K562 (cell line): ENCODE measurements around the gene CHD5. TPM values are rescaled to one million over a fixed set of nuclear protein-coding genes. Genes with fewer than 3 reads are reported as not detected.

Experiments
- GATAD2A ChIP-seq: fragments of 450-650 bp; IDR thresholded peaks from 2 replicates; pipeline ENCODE4 v1.6.1; 2017
- PYGO2 ChIP-seq: fragments of 450-650 bp; IDR thresholded peaks from 2 replicates; pipeline ENCODE4 v1.6.1; 2016; ENCODE audit warnings: mild to moderate bottlenecking, missing genetic modification characterization, moderate library complexity, missing compliant biosample characterization
- polyA plus RNA-seq, 8 experiments: library from polyadenylated mRNA; depleted of rRNA in 4 of 8; stranded (reverse) in 5 of 8; unstranded in 3 of 8; fragments of >200 nt; fragmentation: Nextera tagmentation in 2 of 8; fragmentation: Illumina TruSeq in 1 of 8; extraction: Ambion mirVana in 2 of 8; extraction: Trizol in 1 of 8; gene quantifications; 2 replicates each; pipeline versions ENCODE4 v1.2.1 to v1.2.3, GENCODE V29; 2011 to 2014; ENCODE audit warnings: inconsistent platforms in 1 of 8, missing spikeins in 1 of 8
- total RNA-seq, 7 experiments: library from RNA; depleted of rRNA in 6 of 7; stranded (reverse); fragments of >200 nt in 6 of 7; fragmentation: Illumina TruSeq in 2 of 7; extraction: Trizol in 2 of 7; gene quantifications; 2 replicates each; pipeline versions ENCODE4 v1.2.1 to v1.2.3, GENCODE V29; 2011 to 2021; ENCODE audit warnings: low replicate concordance in 1 of 7
- TF ChIP-seq, protein P1 (sequence below): fragments of 450-650 bp; IDR thresholded peaks from 2 replicates; pipeline ENCODE4 v1.6.1; 2016; ENCODE audit warnings: mild to moderate bottlenecking, moderate library complexity

The CHD5 gene
- total and polyA plus RNA-seq, 9 of the 15 experiments (the other 6 are each of a cell fraction or from before 2014, with no cell fraction given), result 0.03 to 0.52 (median 0.11) TPM; not detected in 2

DNA sequence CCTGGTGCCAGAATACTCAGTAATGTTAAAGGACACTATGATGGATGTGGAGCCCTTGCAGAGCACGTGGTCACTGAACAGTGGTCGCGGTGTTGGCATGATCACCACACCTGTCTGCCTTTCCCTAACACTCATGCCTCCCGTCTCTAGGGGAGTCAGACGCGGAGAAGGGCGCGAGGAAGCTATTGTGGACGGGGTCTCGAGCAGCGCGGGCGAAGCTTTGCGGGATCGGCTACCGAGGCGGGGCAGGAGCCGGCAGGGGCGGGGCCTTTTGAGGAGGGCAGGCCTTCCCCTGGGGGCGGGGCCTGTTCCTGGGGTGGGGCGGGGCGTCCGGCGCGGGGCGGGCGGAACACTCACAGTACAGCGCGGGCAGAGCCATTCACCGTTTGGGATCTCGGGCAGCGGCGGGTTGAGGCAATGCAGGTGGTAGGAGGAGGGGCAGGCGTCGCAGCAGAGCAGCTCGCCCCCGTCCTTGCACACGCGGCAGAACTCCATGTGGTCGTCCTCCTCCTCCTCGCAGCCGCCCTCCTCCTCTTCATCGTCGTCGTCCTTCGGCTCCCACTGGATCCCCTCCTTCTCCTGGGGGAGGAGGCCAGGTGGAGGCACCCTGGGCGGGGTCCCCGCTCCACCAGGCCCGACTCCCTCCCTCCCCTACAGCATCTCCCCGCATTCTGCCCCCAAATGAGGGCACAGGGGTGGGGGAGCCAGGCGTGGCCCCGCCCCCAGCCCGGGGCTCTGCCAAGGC lies 31.5 kb downstream of the CHD5 start (continued):
- TF ChIP-seq, protein P1, sequence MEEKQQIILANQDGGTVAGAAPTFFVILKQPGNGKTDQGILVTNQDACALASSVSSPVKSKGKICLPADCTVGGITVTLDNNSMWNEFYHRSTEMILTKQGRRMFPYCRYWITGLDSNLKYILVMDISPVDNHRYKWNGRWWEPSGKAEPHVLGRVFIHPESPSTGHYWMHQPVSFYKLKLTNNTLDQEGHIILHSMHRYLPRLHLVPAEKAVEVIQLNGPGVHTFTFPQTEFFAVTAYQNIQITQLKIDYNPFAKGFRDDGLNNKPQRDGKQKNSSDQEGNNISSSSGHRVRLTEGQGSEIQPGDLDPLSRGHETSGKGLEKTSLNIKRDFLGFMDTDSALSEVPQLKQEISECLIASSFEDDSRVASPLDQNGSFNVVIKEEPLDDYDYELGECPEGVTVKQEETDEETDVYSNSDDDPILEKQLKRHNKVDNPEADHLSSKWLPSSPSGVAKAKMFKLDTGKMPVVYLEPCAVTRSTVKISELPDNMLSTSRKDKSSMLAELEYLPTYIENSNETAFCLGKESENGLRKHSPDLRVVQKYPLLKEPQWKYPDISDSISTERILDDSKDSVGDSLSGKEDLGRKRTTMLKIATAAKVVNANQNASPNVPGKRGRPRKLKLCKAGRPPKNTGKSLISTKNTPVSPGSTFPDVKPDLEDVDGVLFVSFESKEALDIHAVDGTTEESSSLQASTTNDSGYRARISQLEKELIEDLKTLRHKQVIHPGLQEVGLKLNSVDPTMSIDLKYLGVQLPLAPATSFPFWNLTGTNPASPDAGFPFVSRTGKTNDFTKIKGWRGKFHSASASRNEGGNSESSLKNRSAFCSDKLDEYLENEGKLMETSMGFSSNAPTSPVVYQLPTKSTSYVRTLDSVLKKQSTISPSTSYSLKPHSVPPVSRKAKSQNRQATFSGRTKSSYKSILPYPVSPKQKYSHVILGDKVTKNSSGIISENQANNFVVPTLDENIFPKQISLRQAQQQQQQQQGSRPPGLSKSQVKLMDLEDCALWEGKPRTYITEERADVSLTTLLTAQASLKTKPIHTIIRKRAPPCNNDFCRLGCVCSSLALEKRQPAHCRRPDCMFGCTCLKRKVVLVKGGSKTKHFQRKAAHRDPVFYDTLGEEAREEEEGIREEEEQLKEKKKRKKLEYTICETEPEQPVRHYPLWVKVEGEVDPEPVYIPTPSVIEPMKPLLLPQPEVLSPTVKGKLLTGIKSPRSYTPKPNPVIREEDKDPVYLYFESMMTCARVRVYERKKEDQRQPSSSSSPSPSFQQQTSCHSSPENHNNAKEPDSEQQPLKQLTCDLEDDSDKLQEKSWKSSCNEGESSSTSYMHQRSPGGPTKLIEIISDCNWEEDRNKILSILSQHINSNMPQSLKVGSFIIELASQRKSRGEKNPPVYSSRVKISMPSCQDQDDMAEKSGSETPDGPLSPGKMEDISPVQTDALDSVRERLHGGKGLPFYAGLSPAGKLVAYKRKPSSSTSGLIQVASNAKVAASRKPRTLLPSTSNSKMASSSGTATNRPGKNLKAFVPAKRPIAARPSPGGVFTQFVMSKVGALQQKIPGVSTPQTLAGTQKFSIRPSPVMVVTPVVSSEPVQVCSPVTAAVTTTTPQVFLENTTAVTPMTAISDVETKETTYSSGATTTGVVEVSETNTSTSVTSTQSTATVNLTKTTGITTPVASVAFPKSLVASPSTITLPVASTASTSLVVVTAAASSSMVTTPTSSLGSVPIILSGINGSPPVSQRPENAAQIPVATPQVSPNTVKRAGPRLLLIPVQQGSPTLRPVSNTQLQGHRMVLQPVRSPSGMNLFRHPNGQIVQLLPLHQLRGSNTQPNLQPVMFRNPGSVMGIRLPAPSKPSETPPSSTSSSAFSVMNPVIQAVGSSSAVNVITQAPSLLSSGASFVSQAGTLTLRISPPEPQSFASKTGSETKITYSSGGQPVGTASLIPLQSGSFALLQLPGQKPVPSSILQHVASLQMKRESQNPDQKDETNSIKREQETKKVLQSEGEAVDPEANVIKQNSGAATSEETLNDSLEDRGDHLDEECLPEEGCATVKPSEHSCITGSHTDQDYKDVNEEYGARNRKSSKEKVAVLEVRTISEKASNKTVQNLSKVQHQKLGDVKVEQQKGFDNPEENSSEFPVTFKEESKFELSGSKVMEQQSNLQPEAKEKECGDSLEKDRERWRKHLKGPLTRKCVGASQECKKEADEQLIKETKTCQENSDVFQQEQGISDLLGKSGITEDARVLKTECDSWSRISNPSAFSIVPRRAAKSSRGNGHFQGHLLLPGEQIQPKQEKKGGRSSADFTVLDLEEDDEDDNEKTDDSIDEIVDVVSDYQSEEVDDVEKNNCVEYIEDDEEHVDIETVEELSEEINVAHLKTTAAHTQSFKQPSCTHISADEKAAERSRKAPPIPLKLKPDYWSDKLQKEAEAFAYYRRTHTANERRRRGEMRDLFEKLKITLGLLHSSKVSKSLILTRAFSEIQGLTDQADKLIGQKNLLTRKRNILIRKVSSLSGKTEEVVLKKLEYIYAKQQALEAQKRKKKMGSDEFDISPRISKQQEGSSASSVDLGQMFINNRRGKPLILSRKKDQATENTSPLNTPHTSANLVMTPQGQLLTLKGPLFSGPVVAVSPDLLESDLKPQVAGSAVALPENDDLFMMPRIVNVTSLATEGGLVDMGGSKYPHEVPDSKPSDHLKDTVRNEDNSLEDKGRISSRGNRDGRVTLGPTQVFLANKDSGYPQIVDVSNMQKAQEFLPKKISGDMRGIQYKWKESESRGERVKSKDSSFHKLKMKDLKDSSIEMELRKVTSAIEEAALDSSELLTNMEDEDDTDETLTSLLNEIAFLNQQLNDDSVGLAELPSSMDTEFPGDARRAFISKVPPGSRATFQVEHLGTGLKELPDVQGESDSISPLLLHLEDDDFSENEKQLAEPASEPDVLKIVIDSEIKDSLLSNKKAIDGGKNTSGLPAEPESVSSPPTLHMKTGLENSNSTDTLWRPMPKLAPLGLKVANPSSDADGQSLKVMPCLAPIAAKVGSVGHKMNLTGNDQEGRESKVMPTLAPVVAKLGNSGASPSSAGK, result peak; percentile 91
- TF ChIP-seq GATAD2A (no peak), PYGO2 (tag) (no peak)
